Neural progenitor cell (in vitro differentiated cells): ENCODE results near the gene TBXAS1. TPM values are rescaled to one million over a fixed set of nuclear protein-coding genes. Genes with fewer than 3 reads are reported as not detected.
A peak's percentile ranks its signal among the peaks of the same experiment; 100 is the strongest.

ENCODE experiments used
- DNase-seq: peaks from one replicate; pipeline ENCODE4 v3.0.0-alpha.2; 2016; ENCODE audit warnings: low spot score
- H2AFZ ChIP-seq: fragments of 200-600 bp; sonication (generic); replicated peaks from 2 replicates; pipeline ENCODE4 v1.6.1; 2016; ENCODE audit warnings: antibody characterized with exemption
- H3F3A ChIP-seq: fragments of 200-600 bp; sonication (generic); 2 replicates; pipeline ENCODE4 v1.6.1; 2016; ENCODE audit warnings: antibody characterized with exemption, low read depth
- H3K27ac ChIP-seq: fragments of 200-600 bp; sonication (generic); 2 replicates; pipeline ENCODE4 v1.5.1; 2016; ENCODE audit warnings: mild to moderate bottlenecking
- H3K27me3 ChIP-seq: fragments of 200-600 bp; sonication (generic); 2 replicates; pipeline ENCODE4 v1.6.1; 2016; ENCODE audit warnings: mild to moderate bottlenecking, moderate library complexity
- H3K36me3 ChIP-seq: fragments of 200-600 bp; sonication (generic); 2 replicates; pipeline ENCODE4 v1.5.1; 2016
- H3K4me1 ChIP-seq: fragments of 200-600 bp; sonication (generic); 2 replicates; pipeline ENCODE4 v1.6.1; 2016; ENCODE audit warnings: mixed run types
- H3K4me2 ChIP-seq: fragments of 200-600 bp; sonication (generic); 2 replicates; pipeline ENCODE4 v1.6.1; 2016
- H3K4me3 ChIP-seq: fragments of 200-600 bp; sonication (generic); 2 replicates; pipeline ENCODE4 v1.5.1; 2016
- H3K79me2 ChIP-seq: fragments of 200-600 bp; sonication (generic); 2 replicates; pipeline ENCODE4 v1.6.1; 2016; ENCODE audit warnings: low read depth
- H3K9ac ChIP-seq: fragments of 200-600 bp; sonication (generic); 2 replicates; pipeline ENCODE4 v1.6.1; 2016
- H3K9me3 ChIP-seq: fragments of 200-600 bp; sonication (generic); 2 replicates; pipeline ENCODE4 v1.5.1; 2016; ENCODE audit warnings: low read depth
- H4K20me1 ChIP-seq: fragments of 200-600 bp; sonication (generic); 2 replicates; pipeline ENCODE4 v1.6.1; 2016; ENCODE audit warnings: low read depth
- H3K27ac Mint-ChIP-seq: 3 replicates; pipeline ENCODE4 v1.8.0; 2021; ENCODE audit warnings: mixed read lengths
- H3K27me3 Mint-ChIP-seq: 2 replicates; pipeline ENCODE4 v1.8.0; 2022; ENCODE audit warnings: low read depth, mild to moderate bottlenecking, inconsistent platforms, moderate library complexity, mixed read lengths; ENCODE audit not compliant: insufficient read depth
- H3K36me3 Mint-ChIP-seq: 3 replicates; pipeline ENCODE4 v1.8.0; 2021; ENCODE audit warnings: mixed read lengths
- H3K4me1 Mint-ChIP-seq: 3 replicates; pipeline ENCODE4 v1.8.0; 2021; ENCODE audit warnings: mixed read lengths
- H3K4me3 Mint-ChIP-seq: 3 replicates; pipeline ENCODE4 v1.8.0; 2021; ENCODE audit warnings: mild to moderate bottlenecking, moderate library complexity, mixed read lengths
- H3K9me3 Mint-ChIP-seq: 3 replicates; pipeline ENCODE4 v1.8.0; 2020; ENCODE audit warnings: mixed read lengths
- CTCF ChIP-seq: fragments of 200-600 bp; sonication (generic); IDR thresholded peaks from 2 replicates; pipeline ENCODE4 v1.5.1; 2017; ENCODE audit warnings: antibody characterized with exemption, mild to moderate bottlenecking
- EZH2 ChIP-seq: fragments of 200-600 bp; sonication (generic); IDR thresholded peaks from 2 replicates; pipeline ENCODE4 v1.6.1; 2017; ENCODE audit warnings: antibody characterized with exemption, mild to moderate bottlenecking, moderate library complexity
- EZH2phosphoT487 ChIP-seq: fragments of 200-600 bp; sonication (generic); IDR thresholded peaks from 2 replicates; pipeline ENCODE4 v1.6.1; 2017; ENCODE audit warnings: antibody characterized with exemption
- total RNA-seq: library from RNA; depleted of rRNA; stranded (reverse); fragments of >200 nt; gene quantifications from 2 replicates; pipeline ENCODE4 v1.2.3, GENCODE V29; 2015; ENCODE audit warnings: low replicate concordance

Gene TBXAS1
- total RNA-seq, 1 donor from 2014 or later, result not detected

DNA sequence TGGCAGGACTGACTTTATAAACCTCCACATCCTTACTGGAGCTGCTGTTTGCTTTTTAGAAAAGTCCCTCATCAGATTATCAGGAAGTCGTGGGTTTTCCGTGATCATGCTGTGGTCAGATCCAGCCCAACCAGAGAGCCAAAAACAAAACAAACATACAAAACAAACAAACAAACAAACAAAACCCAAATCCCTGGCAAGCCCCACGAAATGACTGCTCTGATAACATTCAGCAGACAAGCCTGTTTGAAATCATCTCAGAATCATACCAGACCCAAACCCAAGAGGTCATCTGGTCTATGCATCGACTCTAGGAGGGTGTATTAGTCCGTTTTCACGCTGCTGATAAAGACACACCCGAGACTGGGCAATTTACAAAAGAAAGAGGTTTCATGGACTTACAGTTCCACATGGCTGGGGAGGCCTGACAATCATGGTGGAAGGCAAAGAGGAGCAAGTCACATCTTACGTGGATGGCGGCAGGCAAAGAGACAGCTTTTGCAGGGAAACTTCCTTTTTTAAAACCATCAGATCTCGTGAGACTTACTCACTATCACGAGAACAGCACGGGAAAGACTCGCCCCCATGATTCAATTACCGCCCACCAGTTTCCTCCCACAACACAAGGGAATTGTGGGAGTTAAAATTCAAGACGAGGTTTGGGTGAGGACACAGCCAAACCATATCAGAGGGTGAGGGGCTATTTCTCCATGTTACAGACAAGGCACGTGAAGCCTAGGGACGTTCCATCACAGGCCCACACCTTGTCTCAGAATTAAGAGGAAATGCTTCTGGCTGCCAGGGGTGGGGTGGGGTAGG lies 148.0 kb downstream of the TBXAS1 start:
- H3K36me3 ChIP-seq, result no peaks in the 10 kb centered on the region
- no peaks in the 10 kb centered on the region for H3K9me3 ChIP-seq
- no peaks in the 10 kb centered on the region for H3K27me3 ChIP-seq
- peaks cover 2% of the 10 kb centered on the region for H3K27me3 Mint-ChIP-seq
- no peak overlapping the region for H3K4me3 Mint-ChIP-seq
- TF ChIP-seq EZH2, result no peak
- TF ChIP-seq CTCF, result no peak
- TF ChIP-seq EZH2phosphoT487, result no peak
- H3K9ac ChIP-seq, result no peak overlapping the region
- H3K4me1 Mint-ChIP-seq, result peaks cover 52% of the 10 kb centered on the region
- no peaks in the 10 kb centered on the region for H4K20me1 ChIP-seq
- DNase-seq, result no peak
- H3K4me2 ChIP-seq, result no peak overlapping the region
- H3K4me1 ChIP-seq, result peaks cover 54% of the 10 kb centered on the region
- H3K27ac ChIP-seq, result no peak overlapping the region
- no peaks in the 10 kb centered on the region for H3K36me3 Mint-ChIP-seq
- H3K79me2 ChIP-seq, result no peaks in the 10 kb centered on the region
- H3K4me3 ChIP-seq, result no peak overlapping the region
- H3K9me3 Mint-ChIP-seq, result no peaks in the 10 kb centered on the region
- peak overlapping the region; percentile 52 for H2AFZ ChIP-seq
- no peak overlapping the region for H3K27ac Mint-ChIP-seq
- H3F3A ChIP-seq, result peaks cover 38% of the 10 kb centered on the region

DNA sequence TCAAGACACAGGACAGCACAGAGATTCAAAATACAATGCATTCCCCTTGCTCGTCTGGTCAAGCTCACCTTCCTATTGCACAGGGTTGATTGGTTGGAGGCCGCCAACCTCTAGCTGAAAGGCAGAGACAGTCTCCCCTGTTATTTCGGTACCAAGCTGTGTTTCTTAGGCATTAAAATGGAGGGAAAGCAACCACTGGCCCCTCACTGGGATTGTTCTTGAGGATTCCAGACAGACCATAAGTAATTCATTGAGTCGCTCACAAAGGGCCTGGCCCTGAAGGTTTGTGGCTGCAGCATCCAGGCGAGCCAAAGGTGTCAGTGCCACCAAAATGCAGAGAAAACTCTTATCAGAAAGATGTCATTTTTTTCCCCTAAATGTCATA lies 152.4 kb downstream of the TBXAS1 start:
- H3F3A ChIP-seq, result peaks cover 11% of the 10 kb centered on the region
- no peak overlapping the region for H3K9ac ChIP-seq
- no peaks in the 10 kb centered on the region for H3K36me3 ChIP-seq
- peaks cover 2% of the 10 kb centered on the region for H3K27me3 Mint-ChIP-seq
- H3K27ac ChIP-seq, result no peak overlapping the region
- H3K4me2 ChIP-seq, result peak overlapping the region; percentile 20
- TF ChIP-seq EZH2 (no peak), CTCF (no peak)
- H3K27me3 ChIP-seq, result no peaks in the 10 kb centered on the region
- H3K27ac Mint-ChIP-seq, result no peak overlapping the region
- no peaks in the 10 kb centered on the region for H3K36me3 Mint-ChIP-seq
- DNase-seq, result peak; percentile 72
- H3K4me1 ChIP-seq, result peaks cover 14% of the 10 kb centered on the region
- H3K79me2 ChIP-seq, result no peaks in the 10 kb centered on the region
- no peaks in the 10 kb centered on the region for H3K9me3 Mint-ChIP-seq
- no peaks in the 10 kb centered on the region for H4K20me1 ChIP-seq
- no peak overlapping the region for H3K4me3 Mint-ChIP-seq
- H3K4me3 ChIP-seq, result no peak overlapping the region
- no peaks in the 10 kb centered on the region for H3K9me3 ChIP-seq
- no peak overlapping the region for H2AFZ ChIP-seq
- H3K4me1 Mint-ChIP-seq, result peaks cover 11% of the 10 kb centered on the region

- H3K79me2 ChIP-seq, result no peaks in the 10 kb centered on the region
- Mint-ChIP-seq H3K27me3 (peaks cover 3% of the 10 kb centered on the region), H3K4me1 (peaks cover 14% of the 10 kb centered on the region), H3K27ac (no peak overlapping the region), H3K4me3 (no peak overlapping the region), H3K36me3 (no peaks in the 10 kb centered on the region), H3K9me3 (no peaks in the 10 kb centered on the region)
- H3K4me2 ChIP-seq, result no peak overlapping the region
- H3K27ac ChIP-seq, result no peak overlapping the region
- DNase-seq, result no peak
- no peaks in the 10 kb centered on the region for H3K27me3 ChIP-seq
- H2AFZ ChIP-seq, result no peak overlapping the region
- TF ChIP-seq CTCF (no peak), EZH2phosphoT487 (no peak), EZH2 (no peak)
- H3F3A ChIP-seq, result peaks cover 11% of the 10 kb centered on the region
- no peak overlapping the region for H3K9ac ChIP-seq
- no peaks in the 10 kb centered on the region for H3K9me3 ChIP-seq
- H3K4me3 ChIP-seq, result no peak overlapping the region
- no peaks in the 10 kb centered on the region for H3K36me3 ChIP-seq
- H3K4me1 ChIP-seq, result peaks cover 11% of the 10 kb centered on the region
- H4K20me1 ChIP-seq, result no peaks in the 10 kb centered on the region
Observed at GRCh38 chr7:139982927-139983920, 154.2 kb downstream of the TBXAS1 start.
